ENCODE data around the gene AGFG2. TPM values are rescaled to one million over a fixed set of nuclear protein-coding genes. Genes with fewer than 3 reads are reported as not detected.

Gene AGFG2
- total RNA-seq, 1 experiment from 2014 or later: 11.2 TPM

DNA sequence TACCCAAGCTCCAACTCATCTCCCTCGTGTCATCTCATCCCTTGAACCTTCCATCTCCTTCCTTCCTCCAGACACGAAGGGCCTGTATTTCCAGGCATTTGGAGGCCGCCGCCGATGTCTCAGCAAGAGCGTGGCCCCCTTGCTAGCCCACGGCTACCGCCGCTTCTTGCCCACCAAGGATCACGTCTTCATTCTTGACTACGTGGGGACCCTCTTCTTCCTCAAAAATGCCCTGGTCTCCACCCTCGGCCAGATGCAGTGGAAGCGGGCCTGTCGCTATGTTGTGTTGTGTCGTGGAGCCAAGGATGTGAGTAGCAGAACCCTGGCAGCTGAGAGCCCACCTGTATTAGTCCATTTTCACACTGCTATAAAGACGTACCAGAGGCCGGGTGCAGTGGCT lies 52.6 kb downstream of the AGFG2 start:
- Histone ChIP-seq H2AFZ (ENCODE audit: low read length) (no peak overlapping the region), H3K27me3 (ENCODE audit: insufficient read depth, low read length) (no peaks in the 10 kb centered on the region), H3K14ac (ENCODE audit: insufficient read depth, low read length) (no peak overlapping the region), H3K4me2 (ENCODE audit: insufficient read depth, insufficient read length, low read length) (no peak overlapping the region), H3K18ac (ENCODE audit: insufficient read length, low read depth, low read length) (no peak overlapping the region), H3K23ac (ENCODE audit: insufficient read length, low read depth, low read length) (no peak overlapping the region), H4K91ac (ENCODE audit: insufficient read length, low read depth, low read length) (no peak overlapping the region), H3K4me1 (ENCODE audit: insufficient read depth, low read length) (peaks cover 3% of the 10 kb centered on the region; the same call in 1 of the 2 replicates), H3K56ac (ENCODE audit: insufficient read length, low read depth, low read length) (no peak overlapping the region), H3K79me1 (ENCODE audit: insufficient read depth, low read depth, low read length, poor library complexity, severe bottlenecking) (no peaks in the 10 kb centered on the region), H2BK120ac (ENCODE audit: low read depth, low read length, poor library complexity, severe bottlenecking) (no peak overlapping the region), H2AK5ac (ENCODE audit: insufficient read length, low read length) (no peak overlapping the region), H2BK20ac (ENCODE audit: low read depth, low read length, poor library complexity, severe bottlenecking) (no peak overlapping the region), H2BK15ac (ENCODE audit: low read depth, low read length) (no peak overlapping the region), H3K9ac (ENCODE audit: extremely low read depth, insufficient read length, low read length) (no peak overlapping the region), H4K8ac (replicated peaks; ENCODE audit: insufficient read length, low read depth, low read length) (no peak overlapping the region), H4K20me1 (ENCODE audit: control insufficient read depth, insufficient read depth, insufficient read length) (no peaks in the 10 kb centered on the region), H2BK12ac (ENCODE audit: insufficient read length, low read depth, low read length) (no peak overlapping the region), H2BK5ac (ENCODE audit: insufficient read length, low read length) (no peak overlapping the region), H3K27ac (ENCODE audit: insufficient read length, low read depth, low read length) (no peak overlapping the region), H4K5ac (ENCODE audit: insufficient read length, low read depth, low read length) (no peak overlapping the region), H3K4ac (ENCODE audit: low read depth, low read length) (no peak overlapping the region), H3K79me2 (ENCODE audit: insufficient read depth, low read length) (no peaks in the 10 kb centered on the region), H3T11ph (ENCODE audit: low read length) (no peak overlapping the region), H3K23me2 (ENCODE audit: insufficient read length, low read depth, low read length, poor library complexity, severe bottlenecking) (no peaks in the 10 kb centered on the region), H3K9me3 (ENCODE audit: control insufficient read depth, low read depth, low read length) (no peaks in the 10 kb centered on the region)
- no peak overlapping the region; a peak in 1 of 5 replicates for H3K4me3 Mint-ChIP-seq
- peaks cover 17 to 20% of the 10 kb centered on the region in 2 experiments for H3K4me1 Mint-ChIP-seq
- H3K9me3 Mint-ChIP-seq: no peaks in the 10 kb centered on the region
- peaks cover 2 to 26% (median 6%) of the 10 kb centered on the region in 3 experiments; a peak in 5 of 7 replicates for H3K36me3 Mint-ChIP-seq (ENCODE audit: insufficient read depth in 1 of 3, low read depth in 3 of 3)
- H3K27ac Mint-ChIP-seq: no peak overlapping the region
- H3K27me3 Mint-ChIP-seq (ENCODE audit: low read depth): peaks cover 46% of the 10 kb centered on the region
- DNase-seq: no peak
- no CpG with 5 or more reads among the region's 17 CpGs for WGBS (ENCODE audit: extremely low coverage, insufficient read length, low lambda C conversion rate)
- TF ChIP-seq CTCF (conservative IDR thresholded peaks at IDR 0.05): no peak
